Suprapubic skin (tissue), 4 donors: ENCODE measurements around the gene SPTLC3.

Source experiments
- CTCF ChIP-seq, 2 donors: fragments of 200-600 bp in 1 of 2; fragments of 450-650 bp in 1 of 2; sonication (generic) in 1 of 2; IDR thresholded peaks; one replicate each; pipeline ENCODE4 v1.5.1; 2016 to 2019; ENCODE audit warnings: antibody characterized with exemption in 2 of 2, mild to moderate bottlenecking in 1 of 2, moderate library complexity in 1 of 2
- EP300 ChIP-seq: sonication (generic); formaldehyde crosslinking; IDR thresholded peaks from one replicate; pipeline ENCODE4 v1.6.1; 2017; ENCODE audit warnings: antibody characterized with exemption
- POLR2A ChIP-seq, 2 donors: fragments of 450-650 bp; IDR thresholded peaks; one replicate each; pipeline ENCODE4 v1.6.1; 2017; ENCODE audit warnings: antibody characterized with exemption in 2 of 2, mild to moderate bottlenecking in 2 of 2, moderate library complexity in 2 of 2
- POLR2AphosphoS5 ChIP-seq, 3 donors: sonication (generic); formaldehyde crosslinking; IDR thresholded peaks; one replicate each; pipeline ENCODE4 v1.6.1; 2017; ENCODE audit warnings: antibody characterized with exemption in 3 of 3

DNA sequence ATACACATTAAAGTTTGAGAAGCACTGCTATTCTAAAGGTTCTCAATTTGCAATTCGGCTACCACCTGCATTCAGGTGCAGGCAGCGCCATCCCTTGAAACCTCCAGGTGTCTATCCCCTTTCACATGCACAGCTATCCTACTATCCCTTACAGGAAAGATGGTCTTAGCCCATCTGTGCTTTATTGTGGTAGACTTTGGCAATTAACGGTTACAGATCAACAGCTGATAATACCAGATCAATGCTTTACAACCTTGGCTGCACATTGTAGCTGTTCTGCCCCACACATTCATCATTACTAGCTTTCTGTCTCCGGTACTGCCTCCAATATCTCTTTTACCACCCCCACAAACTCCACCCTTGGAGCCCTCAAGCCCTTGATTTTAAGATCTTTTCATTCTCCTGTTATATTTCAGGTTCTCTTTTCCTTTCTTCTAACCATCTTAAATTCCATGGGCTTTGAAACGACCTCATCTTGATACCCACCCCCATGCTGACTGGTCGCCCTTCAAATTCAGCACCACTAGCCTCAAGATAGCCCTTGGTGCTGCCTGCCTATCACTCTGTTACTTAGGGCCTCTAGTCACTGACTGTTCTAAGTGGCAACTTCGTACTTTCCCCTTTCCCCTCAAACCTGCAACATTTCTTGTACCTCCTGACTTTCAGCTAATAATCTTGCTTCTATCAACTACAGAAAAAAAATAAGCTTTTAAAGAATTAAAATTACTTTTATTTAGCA, 50.8 kb downstream of the SPTLC3 start:
- TF ChIP-seq CTCF (IDR thresholded peaks at IDR 0.05): no peak
- no peak for TF ChIP-seq POLR2A (IDR thresholded peaks at IDR 0.05)
- TF ChIP-seq EP300: no peak
- no peak for TF ChIP-seq POLR2AphosphoS5 (IDR thresholded peaks at IDR 0.05)
